ENCODE measurements around the gene NEDD4L.
"Not testable (repeated sequence)": the region's sequence is repeated elsewhere in the genome, so short reads cannot be mapped to it uniquely, and the experiment has no call there.

Gene NEDD4L

DNA sequence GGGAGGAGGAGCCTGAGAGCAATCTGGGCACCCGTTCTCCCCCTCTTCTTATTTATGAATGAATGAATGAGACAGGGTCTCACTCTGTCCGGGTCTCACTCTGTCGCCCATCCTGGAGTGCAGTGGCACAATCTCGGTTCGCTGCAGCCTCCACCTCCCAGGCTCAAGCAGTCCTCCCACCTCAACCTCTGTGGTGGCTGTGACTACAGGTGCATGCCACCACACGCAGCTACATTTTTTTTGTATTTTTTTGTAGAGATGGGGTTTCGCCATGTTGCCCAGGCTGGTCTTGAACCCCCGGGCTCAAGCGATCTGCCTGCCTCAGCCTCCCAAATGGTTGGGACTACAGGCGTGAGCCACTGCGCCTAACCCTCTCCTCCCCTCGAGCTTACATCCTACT is 198.4 kb downstream of the NEDD4L start:
- ATAC-seq = no peak

DNA sequence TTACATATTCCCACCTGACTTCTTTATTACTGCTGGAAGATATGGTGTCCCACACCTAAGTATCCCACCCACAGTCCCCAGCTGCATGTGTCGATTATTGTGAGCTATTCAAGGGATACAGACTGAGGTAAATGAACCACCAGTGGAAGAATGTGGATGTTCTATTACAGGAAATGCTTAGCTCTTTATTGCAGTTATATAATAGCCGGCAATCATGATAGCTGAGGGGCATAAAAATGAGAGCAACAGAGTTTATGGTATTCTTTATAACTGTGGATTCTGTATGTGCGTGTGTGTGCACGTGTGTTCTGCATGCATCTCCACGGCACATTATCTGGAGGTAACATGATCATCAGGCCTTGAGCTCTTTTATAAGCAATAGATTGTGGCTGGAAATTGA is 198.9 kb downstream of the NEDD4L start:
- no peak for ATAC-seq

DNA sequence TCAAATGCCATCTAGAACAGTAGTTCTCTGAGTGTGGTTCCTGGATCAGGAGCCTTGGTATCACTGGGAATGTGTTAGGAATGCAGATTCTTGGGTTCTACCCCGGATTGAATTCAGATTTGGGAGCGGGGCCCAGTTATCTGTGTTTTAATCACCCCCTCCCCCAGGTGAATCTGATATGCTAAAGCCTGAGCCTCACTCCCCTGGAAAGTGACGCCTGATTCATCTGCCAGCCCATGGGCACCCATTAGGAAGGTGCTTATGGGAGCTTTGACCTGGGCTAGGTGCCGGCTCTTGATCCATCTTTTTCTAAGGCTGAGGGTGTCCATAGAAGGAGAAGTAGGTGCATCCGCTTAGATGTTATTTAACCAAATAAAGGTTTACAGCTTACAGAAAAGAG is 199.4 kb downstream of the NEDD4L start:
- ATAC-seq = no peak

DNA sequence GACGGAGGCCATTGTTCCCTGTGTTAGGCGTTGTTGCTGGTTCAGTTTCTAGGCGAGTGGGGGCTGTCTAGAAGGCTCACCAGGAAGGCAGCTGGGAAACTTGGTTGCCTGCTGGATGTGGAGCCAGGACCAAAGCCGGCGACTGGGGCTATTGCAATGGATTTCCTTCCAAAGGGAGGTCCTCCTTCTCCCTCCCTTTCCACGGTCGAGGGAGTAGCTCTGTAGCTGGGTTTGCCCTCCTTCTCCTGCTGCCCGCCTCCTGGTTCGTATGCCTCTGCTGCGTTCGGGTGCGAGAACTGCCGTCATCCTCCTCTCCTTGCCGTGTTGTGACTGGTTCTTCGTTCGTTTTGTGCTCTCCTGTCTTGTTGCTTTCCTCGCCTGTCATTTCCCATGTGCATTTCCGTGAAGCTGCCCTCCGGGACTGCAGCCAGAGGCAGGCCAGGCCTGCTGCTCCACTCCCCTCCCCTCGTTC is 203.4 kb downstream of the NEDD4L start:
- no peak for ATAC-seq

DNA sequence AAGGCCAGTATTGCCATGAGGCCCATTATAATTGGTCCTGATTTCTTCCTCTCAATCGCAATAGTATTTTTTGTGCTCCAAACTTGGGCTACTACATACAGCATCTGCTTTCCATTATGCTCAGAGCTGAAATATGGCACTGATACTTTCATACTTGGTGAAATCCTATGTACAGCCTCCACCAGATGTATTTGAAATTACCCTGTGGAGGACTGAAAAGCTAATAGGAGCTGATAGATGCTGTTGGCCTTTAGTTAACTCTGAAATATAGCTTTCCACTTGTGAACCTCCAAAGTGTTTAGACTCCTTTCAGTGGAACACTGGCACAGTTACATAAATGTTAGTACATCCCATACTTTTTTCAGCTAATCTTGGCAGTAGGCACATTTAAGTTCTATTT is 205.7 kb downstream of the NEDD4L start:
- no peak for ATAC-seq

DNA sequence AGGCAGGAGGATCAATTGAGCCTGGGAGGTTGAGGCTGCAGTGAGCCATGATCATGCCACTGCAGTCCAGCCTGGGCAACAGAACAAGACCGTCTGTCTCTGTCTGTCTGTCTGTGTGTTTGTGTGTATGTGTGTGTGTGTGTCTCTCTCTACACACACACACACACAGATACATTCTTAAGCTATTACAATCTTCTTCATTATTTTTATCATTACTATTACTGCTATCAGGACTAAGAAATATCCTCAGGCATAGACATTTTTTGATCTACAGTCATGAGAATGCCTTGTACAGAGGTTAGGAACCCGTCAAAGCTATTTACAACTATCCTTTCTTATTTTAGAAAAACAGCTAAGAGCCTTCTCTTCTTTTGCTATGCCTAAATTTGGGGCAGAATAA is 207.4 kb downstream of the NEDD4L start:
- no peak for ATAC-seq

DNA sequence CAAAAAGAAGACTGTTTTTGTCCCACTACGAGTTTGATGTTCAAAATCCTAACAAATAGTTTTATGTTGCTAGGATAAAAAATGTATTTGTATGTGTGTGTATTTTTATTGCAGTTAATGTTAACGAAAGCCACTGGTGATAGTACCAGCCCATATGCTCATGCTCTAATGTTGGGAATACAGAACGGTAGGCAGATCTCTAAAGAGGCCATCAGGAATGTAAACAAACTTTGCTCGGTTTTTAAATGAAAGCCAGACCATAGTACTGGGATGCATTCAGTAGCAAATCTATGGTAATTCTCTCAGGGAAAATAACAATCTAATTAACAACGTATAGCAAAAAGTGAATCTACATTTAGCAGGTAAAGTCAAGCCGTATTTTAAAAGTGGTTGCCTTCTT is 208.1 kb downstream of the NEDD4L start:
- no peak for ATAC-seq

DNA sequence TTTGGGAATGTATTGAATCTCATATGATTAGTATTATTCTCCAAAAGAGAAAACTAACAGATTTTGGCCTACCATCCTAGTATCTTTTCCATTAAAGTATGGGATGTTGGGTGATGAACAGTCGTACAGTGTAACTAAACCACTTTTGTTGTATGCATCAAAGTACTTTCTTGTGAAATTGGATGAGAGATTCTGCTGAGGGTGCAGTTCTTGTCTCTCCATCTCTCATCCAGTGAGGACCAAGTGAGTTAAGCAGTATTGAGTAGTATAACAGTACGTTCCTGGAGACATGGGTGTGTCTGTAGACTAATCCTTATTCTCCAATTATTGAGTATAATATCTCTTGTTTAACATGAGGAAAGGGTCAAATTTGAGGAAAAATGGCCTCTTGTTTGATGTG is 209.3 kb downstream of the NEDD4L start:
- ATAC-seq = no peak

DNA sequence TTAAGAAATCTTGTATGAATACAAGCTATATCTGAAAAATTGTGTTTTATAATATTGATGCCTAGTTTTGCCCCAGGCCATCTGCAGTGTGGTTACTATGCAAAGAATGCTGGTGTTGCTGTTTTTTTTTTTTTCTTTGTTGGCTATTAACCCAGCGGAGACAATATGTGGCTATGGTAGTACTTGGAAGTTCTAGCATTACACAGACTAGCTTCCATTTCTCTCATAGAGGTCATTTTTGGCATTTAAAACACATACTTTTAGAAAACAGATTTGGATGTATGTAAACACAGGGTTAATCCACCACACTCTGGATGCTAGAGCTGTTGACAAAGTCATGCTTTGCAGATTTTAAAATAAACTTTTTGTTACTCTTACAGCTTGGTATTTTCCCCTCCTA is 209.8 kb downstream of the NEDD4L start:
- ATAC-seq = no peak

DNA sequence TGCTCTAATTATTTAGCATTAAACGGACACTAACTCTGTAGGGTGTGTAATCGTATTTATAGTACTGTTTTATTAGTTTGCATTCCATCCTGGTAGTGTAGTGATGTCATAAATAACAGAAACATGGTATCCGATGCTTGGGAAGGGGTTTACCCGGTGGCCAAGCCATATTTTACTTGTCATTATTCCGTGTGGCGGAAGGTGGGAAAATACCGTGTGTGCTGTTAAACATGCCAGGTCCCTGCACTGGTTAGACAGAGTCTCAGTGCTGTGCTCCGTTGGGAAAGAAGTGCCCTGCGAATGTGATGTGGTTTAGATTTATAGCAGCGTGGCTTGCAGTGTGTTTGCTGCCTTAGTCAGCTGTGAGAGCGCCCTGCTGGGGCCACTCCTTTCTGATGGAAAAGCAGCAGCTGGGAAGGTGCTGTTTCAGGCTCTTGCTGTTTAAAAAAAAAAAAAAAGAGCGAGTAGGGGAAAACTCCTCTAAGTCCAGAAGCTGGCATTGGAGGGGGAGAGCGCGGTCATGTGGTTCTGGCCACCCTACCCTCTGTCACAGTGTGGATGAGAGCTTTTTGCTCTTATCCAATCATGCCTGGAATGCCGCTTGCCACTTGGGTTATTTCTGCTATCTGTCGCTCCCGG is 211.0 kb downstream of the NEDD4L start:
- ATAC-seq = no peak

DNA sequence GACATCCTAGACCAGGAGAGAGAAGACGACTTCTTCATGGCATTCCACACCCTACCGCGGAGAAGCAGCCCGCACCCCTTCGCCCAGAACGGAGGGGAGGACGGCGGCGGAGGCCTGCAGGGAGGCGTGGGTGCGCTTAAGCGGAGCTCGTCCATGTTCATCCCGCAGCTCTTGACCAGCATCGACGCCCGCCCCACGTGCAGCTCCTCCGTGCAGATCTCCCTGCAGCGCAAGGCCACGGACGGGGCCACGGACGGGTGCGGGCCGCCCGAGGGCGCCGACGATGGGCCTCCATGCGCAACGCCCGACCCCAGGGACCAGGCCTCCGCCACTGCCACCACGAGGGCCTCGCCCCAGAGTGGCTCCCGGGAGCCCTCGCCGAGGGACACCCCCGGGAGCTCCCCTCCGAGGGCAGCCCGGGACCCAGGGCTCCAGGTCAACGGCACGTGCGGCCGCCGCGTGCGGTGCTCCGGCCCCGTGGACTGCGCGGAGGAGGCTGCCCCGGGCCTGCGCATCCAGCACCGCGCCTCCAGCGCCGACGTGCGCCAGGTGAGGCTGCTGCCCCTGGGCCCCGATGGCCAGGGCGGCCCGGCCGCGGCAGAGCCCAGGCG is 211.8 kb downstream of the NEDD4L start:
- no peak for ATAC-seq

DNA sequence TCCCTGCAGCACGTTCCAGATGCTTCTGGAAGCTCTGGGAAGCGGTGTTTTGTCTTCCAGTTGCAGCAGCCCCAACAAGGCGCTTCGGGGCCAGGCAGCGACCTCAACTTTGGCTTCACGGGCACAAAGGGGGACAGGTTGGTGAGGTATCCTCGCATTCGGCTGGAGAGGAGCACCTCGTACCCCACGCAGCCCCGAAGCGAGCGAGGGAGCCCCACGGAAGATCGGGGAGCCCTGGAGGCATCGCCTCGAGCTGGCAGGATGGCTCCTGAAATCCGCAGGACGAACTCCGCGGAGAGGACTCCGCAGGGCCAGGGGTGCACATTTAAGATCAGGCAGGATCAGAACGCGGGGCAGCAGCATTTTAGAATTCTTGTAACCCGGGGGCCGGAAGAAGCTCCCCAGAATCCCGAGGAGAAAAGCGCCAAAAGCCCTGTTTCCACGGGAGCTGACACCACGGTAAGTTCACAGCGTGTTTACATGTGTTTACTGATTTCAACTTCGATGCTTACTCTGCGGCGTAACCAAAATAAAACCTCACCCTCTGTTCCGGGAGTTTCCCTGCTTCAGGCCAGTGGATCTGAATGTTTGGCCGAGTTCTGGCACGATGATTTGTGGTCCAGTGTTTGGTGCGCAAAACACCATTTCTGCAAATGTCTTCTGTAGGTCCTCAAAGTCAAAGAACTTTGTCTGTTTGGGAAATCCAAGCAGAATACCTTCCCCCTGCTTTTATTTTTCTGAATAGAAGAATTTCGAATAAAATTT is 212.5 kb downstream of the NEDD4L start:
- no peak for ATAC-seq

DNA sequence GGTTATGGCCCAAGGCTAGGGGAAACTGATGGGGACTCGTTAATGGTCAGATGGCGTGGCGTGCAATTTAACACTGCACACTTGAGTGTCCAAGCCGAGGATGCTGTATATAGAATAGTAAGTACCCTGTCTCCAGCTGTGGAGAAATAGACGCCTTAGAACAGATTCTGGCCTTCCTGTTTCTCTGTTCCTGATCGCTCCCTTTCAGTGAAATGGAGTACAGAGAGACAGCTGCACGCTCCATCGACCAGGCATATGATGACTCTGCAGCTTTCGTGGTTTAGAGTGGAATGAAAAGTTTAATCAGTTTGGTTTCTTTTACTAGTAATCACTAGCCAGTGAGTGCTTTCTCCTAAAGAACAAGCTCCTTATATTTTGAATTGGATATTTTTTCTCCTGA is 213.4 kb downstream of the NEDD4L start:
- no peak for ATAC-seq

DNA sequence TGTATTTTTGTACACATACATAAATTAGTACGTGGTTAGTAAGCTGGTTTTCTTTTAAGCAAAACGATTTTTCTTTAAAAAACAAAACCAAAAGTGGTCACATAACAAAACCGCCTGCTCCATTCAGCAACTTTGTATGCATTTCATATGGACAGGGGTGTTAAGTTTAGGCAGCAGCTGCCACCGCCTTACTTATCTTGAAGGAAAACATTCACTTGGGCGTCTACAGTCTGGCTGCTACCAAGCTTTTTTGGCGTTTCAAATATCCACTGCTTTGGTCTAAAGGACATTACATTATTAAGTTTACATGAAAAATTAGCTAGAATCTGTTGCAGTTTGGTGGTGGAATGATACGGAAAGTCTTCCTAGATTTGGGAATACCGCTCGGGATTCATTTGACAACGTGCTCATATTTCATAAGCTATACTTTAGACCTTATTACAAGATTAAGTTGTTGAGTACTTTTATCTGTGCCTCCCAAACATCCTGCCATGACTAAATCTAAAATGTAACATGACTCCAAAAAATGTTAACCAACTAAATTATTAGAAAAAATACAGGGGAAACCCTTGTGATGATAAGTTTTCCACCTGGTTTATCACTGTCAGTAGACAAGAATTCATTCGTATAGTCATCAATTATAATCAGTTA is 214.8 kb downstream of the NEDD4L start:
- ATAC-seq = no peak

DNA sequence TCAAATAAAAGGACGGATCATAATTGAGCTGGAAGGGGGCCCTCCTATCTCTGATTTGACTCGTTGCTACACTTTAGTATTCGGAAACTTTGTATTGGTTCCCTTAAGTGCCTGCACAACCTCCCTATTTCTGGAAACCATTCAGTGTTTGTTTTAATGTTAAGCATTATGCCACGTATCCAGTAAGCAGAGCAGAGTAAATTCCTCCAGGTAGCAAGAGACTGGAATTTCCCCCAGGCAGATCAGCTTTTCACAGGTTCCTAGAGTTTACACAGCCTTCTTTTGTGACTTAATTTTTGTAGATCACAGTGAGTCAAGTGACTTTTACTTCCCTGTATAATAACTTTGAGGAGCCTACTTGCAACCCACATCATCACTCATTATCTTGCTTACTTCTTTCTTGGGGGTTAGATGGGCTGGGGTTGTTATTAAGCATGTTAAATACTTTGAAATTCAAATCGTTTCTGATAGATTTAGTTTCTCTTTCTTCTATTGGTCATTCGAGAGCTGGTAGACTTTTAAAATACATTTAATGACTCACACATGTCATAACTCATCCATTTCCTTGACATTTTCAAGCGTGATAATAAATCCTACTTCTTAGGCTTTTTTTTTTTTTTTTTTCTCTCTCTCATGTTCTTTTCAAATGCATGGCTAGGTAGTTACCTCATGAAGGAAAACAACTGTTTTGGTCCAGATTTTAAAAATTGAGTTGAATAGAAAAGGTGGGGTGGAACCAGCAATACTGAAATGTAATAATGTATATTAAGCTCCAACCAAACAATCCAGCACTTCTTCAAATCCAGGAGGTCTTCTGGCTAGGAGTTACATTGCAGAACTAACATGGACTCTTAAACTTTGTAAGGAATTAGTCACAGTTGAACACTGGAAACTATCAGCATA is 219.3 kb downstream of the NEDD4L start:
- peak; percentile 83 to 93 for ATAC-seq

DNA sequence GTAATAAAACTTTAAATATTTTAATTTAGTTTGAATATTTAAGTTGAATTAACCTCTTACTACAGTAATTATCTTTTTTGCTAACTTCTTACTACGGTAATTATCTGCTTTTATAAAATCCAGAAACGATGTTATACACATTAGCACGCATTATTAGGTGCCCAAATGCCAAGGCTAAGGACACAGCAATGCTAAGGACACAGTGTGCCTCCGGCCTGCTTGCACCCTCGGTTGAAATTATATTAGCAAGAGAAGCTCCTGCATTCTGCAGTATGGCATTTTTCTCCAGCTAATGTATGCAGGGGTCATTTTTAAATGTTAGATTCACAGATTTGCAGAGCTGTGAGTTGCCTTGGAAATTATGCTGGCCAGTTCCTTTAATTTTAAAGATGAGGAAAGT is 220.0 kb downstream of the NEDD4L start:
- ATAC-seq = no peak

DNA sequence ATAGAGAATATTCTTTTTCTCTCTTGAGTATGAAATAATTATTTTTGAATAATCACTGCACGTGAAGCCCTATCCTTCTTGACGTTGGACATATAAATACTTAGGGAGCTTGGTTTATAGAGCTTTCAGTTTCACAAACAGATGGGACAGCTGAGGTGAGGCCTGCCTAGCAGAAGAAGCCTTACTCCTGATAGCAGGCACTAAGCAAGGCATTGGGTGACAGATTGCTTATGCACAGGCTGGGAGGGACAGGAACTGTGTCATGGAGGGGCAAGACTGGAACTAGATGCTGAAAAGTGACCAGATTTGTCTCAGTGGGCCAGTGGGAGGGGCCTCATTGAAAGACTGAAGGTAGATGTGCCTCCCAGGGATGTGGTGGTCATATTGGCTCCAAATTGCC is 220.8 kb downstream of the NEDD4L start:
- ATAC-seq = no peak

DNA sequence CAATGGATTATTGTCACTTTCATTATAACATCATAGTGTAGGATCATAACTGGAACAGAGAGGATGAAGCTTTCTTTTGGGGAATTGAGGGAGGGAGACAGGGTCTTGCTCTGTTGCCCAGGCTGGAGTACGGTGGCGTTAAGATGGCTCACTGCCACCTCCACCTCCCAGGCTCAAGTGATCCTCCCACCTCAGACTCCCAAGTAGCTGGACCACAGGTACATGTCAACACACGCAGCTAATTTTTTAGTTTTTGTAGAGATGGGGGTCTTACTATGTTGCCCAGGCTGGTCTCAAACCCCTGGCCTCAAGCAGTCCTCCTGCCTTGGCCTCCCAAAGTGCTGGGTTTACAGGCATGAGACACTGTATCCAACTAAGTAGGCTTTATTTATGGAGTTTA is 221.5 kb downstream of the NEDD4L start:
- ATAC-seq = not testable (repeated sequence)

DNA sequence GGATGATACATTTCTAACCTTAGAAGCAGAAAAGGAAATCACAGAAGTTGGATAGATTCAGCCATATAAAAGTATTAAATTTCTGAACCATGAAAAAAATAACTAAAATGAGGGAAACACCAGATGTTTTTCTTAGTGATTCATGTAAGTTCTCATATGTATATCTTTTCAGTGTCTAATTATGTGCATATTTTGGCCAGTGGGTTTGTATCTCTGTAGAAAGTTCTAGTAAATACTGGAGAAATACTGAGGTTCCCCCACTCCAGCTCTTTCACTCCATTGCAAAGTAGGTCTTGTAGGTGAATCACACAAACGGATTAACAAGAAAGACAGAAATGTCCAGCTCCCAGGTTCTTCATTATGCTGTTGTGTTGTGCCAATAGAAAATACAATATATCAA is 222.3 kb downstream of the NEDD4L start:
- no peak for ATAC-seq

DNA sequence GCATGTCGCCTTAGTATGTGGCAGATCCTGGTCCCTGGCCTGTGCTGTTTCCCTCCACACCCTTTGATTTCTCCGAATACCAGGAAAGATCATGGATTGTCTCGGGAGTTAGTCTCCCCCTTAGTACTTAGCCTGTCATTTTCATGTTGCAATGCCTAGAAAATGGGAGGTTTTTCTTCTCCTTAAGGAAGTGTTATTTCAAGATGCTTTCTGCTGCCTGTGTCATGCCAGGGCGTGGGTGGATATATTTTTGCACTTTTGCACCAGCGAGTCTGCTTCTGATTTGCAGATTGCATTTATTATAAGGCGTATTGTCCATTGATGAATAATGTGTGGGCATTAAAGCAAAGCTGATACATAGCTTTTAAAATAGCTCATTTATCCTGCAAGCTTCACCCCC is 223.5 kb downstream of the NEDD4L start:
- ATAC-seq = no peak

DNA sequence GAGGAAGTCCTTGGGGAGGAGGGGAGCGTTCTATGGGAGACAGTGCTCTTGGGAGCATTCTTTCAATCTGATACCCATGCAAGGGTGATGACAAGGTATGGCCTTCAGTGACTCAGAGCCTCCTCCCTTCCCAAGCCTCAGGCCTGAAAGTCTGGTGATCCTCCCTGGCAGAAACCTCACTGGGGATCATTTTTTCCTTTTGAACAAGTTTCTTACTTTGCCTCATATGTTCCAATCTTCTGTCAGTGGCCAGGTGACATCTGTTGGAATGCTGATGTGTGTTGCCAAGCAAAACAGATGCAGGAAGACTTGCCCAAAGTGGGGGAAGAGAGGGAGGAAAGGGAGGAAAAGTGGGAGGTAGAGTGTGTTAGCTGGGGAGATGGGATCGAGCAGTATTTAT is 224.8 kb downstream of the NEDD4L start:
- no peak for ATAC-seq

DNA sequence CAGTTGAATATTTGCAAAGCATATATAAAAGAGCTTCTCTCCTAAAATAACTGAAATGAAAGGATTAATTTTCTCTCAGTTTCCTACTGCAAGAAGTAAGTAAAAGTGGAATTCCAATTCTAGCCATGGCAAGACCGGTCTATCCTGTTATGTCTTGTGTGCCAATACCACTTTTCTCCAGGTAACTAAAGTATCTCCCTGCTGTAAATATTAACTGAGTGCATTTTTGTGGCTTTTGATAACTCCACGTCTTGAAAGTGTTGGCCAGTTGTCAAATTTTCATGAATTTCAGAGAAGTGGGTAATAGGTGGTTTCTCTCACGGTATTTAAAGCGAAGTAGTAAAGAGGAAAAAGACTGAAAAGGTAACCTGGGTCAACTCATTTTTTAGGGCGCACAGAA is 225.9 kb downstream of the NEDD4L start:
- no peak for ATAC-seq

DNA sequence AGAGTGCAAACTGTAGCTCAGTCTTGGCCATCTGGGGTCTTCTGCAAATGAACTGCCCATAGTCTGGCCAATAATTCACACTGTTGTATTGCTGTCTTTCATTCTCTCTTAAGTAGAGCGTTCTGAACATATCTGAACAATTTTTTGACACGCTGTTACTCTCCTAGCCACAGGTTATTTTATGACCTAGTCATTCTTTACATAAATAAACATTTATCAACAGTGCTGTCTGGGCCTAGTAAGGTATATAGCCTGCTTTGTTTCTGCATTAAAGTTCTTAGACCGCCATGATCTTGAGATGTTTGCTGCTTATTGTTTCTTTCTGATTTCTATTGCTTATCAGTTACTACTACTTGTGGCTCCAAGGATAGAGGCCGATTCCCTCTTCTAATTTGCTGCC is 226.4 kb downstream of the NEDD4L start:
- no peak for ATAC-seq

Measured in activated CD4-positive, CD25-positive, alpha-beta regulatory T cell treated with anti-CD3 and anti-CD28 coated beads, Interleukin-2, amount 50 U/mL, for 24 hours (primary cell).